ENCODE results near the gene TUBA4B. TPM values are rescaled to one million over a fixed set of nuclear protein-coding genes. Genes with fewer than 3 reads are reported as not detected.

Gene TUBA4B
- total RNA-seq, 1 donor from 2014 or later = not detected

DNA sequence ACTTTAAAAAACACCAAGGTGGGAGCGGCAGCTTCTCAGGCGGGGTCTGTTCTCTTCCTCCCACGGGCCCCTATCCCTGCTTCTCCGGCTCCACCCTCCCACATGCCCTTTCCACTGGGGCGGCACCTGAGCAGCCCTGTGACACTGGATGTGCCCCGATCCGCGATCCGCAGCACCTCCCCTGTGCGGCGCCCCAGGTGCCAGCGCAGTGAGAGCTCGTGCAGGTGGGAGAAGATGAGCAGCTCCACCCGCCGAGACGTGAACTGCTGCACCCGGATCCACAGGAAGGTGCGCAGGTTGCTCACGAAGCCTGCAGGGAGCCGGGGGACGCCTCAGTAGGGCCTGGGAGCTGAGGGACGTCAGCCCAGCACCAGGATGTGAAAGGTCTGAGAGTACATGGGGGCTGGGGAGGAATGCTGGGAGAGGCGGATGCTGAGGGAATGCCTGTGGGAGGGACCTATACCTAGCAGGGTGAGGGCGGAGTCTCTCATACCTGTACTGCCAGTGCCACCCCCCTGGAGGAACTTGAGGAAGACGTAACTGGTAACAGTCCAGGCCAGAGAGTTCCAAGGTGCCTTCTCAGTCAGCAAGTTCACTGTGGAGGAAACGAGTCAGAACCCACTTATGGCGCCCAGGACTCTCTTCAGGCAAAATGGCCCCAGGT is 37.0 kb upstream of the TUBA4B start:
- TF ChIP-seq, protein P1, sequence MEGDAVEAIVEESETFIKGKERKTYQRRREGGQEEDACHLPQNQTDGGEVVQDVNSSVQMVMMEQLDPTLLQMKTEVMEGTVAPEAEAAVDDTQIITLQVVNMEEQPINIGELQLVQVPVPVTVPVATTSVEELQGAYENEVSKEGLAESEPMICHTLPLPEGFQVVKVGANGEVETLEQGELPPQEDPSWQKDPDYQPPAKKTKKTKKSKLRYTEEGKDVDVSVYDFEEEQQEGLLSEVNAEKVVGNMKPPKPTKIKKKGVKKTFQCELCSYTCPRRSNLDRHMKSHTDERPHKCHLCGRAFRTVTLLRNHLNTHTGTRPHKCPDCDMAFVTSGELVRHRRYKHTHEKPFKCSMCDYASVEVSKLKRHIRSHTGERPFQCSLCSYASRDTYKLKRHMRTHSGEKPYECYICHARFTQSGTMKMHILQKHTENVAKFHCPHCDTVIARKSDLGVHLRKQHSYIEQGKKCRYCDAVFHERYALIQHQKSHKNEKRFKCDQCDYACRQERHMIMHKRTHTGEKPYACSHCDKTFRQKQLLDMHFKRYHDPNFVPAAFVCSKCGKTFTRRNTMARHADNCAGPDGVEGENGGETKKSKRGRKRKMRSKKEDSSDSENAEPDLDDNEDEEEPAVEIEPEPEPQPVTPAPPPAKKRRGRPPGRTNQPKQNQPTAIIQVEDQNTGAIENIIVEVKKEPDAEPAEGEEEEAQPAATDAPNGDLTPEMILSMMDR (conservative IDR thresholded peaks at IDR 0.05) = no peak
- H3K27ac Mint-ChIP-seq = peak overlapping the region; percentile 52
- DNase-seq (ENCODE audit: extremely low spot score, unreplicated experiment) = no peak

DNA sequence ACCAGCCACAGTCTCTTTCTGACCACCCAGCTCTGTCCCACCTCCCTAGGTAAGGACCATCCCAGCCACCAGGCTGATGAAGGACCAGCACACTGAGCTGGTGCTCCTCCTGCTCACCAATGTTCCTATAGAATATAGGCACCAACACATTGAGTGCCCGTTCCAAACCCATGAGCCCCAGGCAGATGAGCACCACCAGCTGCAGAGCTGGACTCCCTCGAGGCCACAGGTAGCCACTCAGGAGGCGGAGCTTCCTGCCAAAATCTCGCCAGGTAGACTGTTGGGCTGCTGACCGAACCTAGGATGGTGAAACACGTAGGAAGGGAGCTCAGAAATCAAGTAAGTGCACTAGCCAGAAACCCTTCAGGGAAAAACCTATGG is 36.5 kb upstream of the TUBA4B start:
- H3K27me3 Mint-ChIP-seq = no peaks in the 10 kb centered on the region
- H3K4me3 Mint-ChIP-seq = peak overlapping the region; percentile 67
- H3K9me3 Mint-ChIP-seq = no peaks in the 10 kb centered on the region
- H3K4me1 Mint-ChIP-seq (ENCODE audit: unreplicated experiment) = peaks cover 18% of the 10 kb centered on the region
- H3K27ac Mint-ChIP-seq = peak overlapping the region; percentile 52
- DNase-seq (ENCODE audit: extremely low spot score, unreplicated experiment) = no peak
- TF ChIP-seq, protein P1 (conservative IDR thresholded peaks at IDR 0.05) = no peak
- peaks cover 7% of the 10 kb centered on the region for H3K36me3 Mint-ChIP-seq

More for the DNA sequence above, 37.0 kb upstream of the TUBA4B start:
- Mint-ChIP-seq H3K9me3 (no peaks in the 10 kb centered on the region), H3K4me1 (ENCODE audit: unreplicated experiment) (peaks cover 18% of the 10 kb centered on the region), H3K36me3 (peaks cover 3% of the 10 kb centered on the region), H3K27me3 (no peaks in the 10 kb centered on the region), H3K4me3 (peak overlapping the region; percentile 22)

DNA sequence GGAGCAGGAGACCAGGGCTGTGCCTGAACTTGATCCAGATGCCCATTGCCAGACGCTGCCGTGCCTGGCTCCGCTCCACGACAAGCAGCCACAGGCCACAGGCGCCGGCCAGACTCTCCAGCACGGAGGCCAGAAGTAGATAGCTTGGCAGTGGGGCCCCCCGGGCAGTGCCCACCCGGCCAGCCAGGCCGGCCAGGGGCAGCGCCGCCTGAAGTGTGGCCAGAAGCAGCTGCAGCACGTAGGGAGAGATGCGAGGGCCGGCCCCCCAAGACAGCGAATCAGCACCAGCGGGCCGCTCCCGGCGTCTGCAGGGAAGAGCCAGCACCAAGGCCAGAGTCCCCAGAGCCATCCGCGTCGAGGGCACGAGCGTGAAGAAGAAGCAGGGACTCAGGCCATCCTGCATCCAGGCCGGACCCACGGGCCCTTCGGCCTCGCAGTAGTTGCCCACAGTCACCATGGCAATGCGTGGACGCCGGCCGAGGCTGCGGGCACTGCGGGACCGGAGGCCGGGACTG is 34.8 kb upstream of the TUBA4B start:
- Mint-ChIP-seq H3K4me1 (ENCODE audit: unreplicated experiment) (peaks cover 18% of the 10 kb centered on the region), H3K27ac (peak overlapping the region; percentile 99), H3K27me3 (no peaks in the 10 kb centered on the region), H3K9me3 (no peaks in the 10 kb centered on the region), H3K4me3 (peak overlapping the region; percentile 95), H3K36me3 (peaks cover 8% of the 10 kb centered on the region)
- TF ChIP-seq, protein P1 (conservative IDR thresholded peaks at IDR 0.05) = no peak
- peak; percentile 78 for DNase-seq (ENCODE audit: extremely low spot score, unreplicated experiment)

DNA sequence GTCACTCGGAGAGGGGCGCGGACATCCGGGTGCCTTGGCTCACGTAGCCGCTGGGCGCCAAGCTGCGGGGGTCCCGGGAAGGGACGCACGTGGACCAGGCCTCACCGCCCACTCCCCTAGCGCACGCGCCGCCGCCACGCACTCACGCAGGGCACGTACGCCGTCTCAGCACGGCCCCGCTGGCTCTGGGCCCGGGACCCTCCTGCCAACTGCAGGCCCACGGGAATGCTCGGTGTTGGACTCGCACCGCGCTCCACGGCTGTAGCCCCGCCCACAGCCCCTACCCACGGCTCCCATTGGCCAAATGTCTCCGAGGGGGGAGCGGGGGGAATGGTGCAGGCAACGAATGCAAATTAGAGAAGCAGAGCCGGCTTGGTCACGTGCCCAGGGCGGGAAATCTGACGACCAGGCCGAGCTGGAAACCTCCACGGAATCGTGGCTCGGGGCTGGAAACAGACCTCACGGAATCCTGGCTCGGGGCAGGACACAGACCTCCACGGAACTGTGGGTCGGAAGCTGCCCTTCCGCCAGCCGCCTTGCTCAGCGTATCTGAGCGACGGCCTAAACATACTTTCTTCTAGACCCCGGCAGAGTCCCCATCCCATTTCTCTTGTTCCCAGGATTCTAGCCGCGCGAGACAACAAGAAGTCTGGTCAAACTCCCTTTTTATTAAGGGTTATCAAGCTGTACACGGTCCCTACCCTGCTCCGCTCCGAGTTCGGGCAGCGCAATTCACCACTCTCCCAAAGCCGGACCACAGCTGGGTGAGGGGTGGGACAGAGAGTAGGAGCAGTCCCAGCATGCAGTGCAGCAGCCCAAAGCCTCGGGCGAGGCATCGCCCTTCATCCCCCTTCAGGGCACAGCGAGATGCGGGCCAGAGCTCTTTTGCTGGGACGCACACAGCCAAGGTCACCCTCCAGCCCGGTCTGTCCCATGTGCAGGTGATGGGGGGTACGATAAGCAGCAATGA is 34.0 kb upstream of the TUBA4B start, which contains the start of gene ABCB6:
Gene ABCB6, minus strand, starts transcription at position 227 of the 970 bp plus-strand sequence. CDS start 285 bp downstream, outside the sequence.
- peak within 1 kb of the TSS; percentile 99 for H3K27ac Mint-ChIP-seq
- peak; percentile 94 for DNase-seq (ENCODE audit: extremely low spot score, unreplicated experiment)
- H3K4me3 Mint-ChIP-seq = peak within 1 kb of the TSS; percentile 95
- H3K9me3 Mint-ChIP-seq = no peaks in the 10 kb centered on the region
- peaks cover 18% of the 10 kb centered on the region for H3K4me1 Mint-ChIP-seq (ENCODE audit: unreplicated experiment)
- no peaks in the 10 kb centered on the region for H3K27me3 Mint-ChIP-seq
- TF ChIP-seq, protein P1 (conservative IDR thresholded peaks at IDR 0.05) = no peak
- peaks cover 8% of the 10 kb centered on the region for H3K36me3 Mint-ChIP-seq

DNA sequence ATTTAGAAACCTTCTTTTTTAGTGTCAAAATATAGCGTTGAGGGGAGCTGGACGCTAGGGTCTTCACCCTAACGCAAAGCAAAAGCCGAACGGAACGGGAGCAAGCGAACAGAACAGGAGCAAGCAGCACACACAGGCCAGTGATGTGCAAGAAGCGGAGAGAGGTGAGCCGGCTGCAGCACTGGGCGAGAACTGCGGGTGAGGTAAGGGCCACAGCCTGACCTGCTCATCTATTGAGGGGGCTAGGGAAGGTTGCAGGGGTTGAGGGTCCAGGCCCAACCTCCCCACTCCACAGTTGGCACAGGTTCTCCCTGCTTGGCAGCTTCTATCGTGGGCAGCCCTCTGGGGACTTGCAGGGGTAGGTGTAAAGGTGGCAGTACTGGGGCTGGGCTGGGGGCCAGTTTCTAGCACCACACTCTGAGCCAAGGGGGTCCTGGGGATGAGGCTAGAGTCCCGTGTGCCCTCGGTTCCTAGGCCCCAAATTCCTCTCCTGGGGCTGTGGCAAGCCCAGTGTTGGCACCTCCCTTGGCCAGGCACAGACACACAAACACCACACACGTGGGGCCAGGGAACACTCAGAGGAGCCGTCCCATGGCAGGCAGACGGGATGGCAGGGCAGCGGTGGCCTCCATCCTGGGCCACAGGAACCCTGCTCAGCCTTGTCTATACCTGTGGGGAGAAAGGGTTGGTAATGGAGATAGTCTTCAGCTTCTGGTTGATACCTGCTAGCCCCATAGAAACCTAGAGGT is 33.1 kb upstream of the TUBA4B start:
- Mint-ChIP-seq H3K27ac (no peak overlapping the region), H3K9me3 (no peaks in the 10 kb centered on the region), H3K4me1 (ENCODE audit: unreplicated experiment) (peaks cover 15% of the 10 kb centered on the region), H3K4me3 (peak overlapping the region; percentile 22), H3K27me3 (no peaks in the 10 kb centered on the region), H3K36me3 (peaks cover 11% of the 10 kb centered on the region)
- TF ChIP-seq, protein P1 (conservative IDR thresholded peaks at IDR 0.05) = no peak
- no peak for DNase-seq (ENCODE audit: extremely low spot score, unreplicated experiment)

Data from type B pancreatic cell (in vitro differentiated cells).